ENCODE measurements around the gene SLC50A1.

SLC50A1 gene

DNA sequence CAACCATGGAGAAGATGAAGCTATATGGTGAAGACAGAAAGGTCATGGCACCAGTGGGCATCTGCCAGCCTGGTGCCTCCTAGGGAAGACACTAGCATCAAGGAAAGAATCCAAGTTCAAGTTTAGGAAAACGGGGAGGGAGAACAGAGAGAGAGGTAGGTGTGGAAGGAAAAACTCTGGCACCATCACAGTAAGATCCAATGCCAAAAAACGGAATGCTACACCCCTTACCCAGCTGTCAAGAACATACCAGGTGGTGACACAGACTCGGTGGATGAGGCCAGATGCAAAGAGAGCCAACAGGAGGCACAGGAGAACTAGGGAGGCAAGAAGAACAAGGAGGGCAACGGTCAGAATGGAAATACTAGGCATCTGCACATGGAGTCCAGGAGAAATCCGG lies 33.9 kb downstream of the SLC50A1 start:
- DNase-seq (ENCODE audit: insufficient read length, low spot score) (no peak), FAIRE-seq (no peak)

DNA sequence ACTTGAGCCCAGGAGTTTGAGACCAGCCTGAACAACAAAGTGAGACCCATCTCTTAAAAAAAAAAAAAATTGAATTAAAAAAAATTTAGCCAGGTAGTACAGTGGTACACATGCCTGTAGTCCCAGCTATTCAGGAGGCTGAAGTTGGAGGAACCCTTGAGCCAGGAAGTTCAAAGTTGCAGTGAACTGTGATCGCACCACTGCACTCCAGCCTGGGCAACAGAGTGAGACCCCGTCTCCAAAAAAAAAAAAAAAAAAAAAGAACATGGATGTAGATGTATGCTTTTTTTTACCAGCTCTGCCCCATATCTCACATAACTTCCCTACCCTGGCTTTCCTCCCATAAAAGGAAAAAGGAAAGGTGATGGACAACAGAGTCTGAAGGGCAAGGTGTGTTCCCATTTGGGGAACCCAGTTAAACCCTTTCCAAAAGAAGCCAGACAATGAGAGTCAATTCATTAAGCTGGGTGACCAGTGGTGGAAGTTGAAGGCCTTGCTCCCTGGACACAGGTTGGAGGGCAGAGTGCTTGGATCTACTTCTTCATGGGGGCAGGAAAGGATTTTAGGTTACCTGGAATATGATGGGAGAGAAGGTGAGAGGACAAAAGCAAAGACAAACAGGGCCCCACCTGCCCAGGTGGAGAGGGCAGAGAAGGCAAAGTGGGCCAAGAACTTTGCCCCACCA lies 34.6 kb downstream of the SLC50A1 start:
- FAIRE-seq (no peak), DNase-seq (ENCODE audit: insufficient read length, low spot score) (no peak)

DNA sequence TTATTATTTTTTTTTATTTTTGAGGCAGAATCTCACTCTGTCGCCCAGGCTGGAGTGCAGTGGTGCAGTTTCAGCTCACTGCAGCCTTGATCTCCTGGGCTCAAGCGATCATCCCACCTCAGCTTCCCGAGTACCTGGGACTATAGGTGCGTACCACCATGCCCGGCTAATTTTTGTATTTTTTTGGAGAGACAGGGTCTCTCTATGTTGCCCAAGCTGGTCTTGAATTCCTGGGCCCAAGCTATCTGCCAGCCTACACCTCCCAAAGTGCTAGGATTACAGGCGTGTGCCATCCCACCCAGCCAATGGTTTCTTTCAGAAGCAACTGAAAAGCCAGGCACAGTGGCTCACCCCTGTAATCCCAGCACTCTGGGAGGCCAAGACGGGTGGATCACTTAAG lies 35.2 kb downstream of the SLC50A1 start:
- FAIRE-seq: no peak
- no peak for DNase-seq (ENCODE audit: insufficient read length, low spot score)

DNA sequence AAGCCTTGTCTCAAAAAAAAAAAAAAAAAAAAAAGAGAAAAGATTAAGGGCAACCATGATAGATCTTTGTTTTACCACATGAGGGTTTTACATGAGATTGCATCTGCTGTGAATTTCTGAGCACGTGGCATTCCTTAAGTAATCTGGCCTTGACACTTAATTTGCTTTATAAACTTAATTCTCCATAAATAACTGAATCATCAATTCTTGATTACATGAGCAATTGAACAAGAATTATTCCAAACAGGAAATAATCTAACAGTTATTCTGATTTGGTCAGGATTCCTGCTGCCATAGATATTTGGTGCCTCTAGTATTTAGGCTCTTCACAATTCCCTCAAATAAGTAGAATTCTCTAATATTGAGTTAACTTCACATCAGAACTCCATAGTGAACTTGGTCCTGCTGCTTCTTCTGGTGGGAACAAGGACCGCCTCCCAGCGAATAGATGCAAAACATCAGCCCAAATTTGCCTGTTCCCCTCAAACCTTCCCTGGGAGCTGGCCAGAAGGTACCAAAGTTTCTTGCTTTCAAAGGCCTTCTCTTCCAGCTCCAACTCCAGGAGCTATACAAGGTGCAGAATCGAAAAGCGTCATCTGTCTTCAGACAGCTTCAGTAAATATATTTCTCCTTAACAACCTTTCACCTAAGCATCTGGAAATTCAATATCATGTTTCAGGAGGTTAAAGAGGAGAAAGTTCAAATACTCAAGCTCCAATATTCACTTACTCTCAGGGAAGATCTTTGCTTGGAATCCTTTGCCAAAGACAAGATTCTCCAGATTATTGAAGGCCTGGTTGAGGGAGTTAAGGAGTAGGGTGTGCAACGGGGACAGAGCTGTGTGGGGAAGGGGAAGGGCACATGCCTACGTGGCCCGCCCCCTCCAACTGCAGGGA lies 36.4 kb downstream of the SLC50A1 start:
- no peak for DNase-seq (ENCODE audit: insufficient read length, low spot score)
- no peak for FAIRE-seq

DNA sequence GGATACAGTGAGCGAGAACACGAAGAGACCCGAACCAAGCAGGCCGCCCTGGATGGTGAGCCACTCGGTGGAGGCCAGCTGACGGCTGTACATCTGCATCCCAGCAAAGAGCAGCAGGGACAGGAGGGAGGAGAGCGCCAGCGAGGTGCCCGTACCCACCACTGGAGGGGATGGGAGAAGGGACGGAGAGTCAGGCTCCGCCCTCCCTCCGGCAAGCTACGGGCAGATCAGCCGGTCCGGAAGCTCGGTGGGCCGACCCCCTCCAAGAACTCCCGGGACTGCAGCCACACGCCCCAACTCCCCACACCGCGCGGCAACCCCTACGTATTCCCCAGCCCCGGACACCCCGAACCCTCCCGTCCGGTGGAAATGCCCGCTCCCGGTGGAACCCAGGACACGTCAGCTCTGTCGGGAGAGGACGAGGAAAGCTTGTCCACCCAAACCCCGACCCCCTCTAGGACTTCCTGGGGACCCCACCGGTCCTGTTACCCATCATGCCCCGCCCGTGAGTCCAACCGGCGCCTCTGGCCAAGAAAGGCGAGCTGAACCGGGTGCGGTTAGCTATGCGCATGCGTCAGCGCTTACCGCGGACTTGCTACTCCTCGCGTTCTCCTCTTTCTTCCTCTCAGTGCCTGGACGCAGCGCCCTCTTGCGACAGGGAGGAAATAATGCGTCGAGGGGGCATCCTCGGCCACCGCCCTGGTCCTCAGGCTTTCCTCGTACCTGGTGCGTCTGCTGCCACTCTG lies 37.3 kb downstream of the SLC50A1 start, which contains the start of gene KRTCAP2:
KRTCAP2 (minus strand) TSS at position 573 of the 746 bp plus-strand sequence; CDS start at position 493, 80 bp downstream.
- FAIRE-seq: peak; percentile 80

DNA sequence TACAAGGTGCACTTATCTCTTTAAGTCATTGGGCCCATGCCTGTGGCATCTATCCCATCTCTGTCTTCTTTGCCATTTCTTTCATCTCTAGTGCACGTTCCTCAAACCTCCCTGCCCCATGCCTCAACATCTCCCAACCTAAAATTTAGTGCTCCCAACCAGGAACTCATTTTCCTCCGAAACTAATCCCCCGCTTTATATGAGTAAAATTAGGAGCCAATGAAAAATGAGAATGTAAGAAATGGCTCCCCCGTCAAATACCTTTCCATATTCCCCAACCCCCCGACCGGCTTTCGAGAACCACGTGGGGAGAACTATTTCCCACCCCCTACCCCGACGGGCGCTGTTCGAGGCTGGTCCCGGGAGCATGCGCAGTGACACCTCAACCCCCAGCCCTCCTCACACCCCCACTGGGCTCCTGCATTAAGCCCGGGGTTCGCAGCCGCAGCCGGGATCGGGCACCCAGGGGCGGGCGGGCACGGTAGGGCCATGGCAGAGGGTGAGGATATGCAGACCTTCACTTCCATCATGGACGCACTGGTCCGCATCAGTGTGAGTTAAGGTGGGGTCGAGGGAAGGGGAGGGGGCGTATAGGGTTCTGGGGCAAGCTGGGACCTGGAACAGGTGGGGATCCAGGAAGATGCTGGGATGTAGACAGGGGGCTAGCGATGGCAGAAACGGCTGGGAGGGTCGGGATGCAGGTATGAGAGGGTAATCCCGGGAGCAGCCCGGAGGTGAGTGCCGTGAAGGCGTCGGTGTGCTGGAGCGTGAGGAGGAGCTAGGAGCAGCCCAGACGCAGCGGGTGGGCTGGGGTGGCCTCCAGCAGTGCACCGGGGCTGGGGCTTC lies 38.0 kb downstream of the SLC50A1 start, which contains the start of gene TRIM46:
TRIM46 (plus strand) TSS at position 372 of the 846 bp plus-strand sequence; CDS start at position 490, 118 bp downstream.
- peak; percentile 62 for DNase-seq (ENCODE audit: insufficient read length, low spot score)
- no peak for FAIRE-seq

More for the DNA sequence above, 37.3 kb downstream of the SLC50A1 start, which contains the start of gene KRTCAP2:
- DNase-seq (ENCODE audit: insufficient read length, low spot score): peak; percentile 97

DNA sequence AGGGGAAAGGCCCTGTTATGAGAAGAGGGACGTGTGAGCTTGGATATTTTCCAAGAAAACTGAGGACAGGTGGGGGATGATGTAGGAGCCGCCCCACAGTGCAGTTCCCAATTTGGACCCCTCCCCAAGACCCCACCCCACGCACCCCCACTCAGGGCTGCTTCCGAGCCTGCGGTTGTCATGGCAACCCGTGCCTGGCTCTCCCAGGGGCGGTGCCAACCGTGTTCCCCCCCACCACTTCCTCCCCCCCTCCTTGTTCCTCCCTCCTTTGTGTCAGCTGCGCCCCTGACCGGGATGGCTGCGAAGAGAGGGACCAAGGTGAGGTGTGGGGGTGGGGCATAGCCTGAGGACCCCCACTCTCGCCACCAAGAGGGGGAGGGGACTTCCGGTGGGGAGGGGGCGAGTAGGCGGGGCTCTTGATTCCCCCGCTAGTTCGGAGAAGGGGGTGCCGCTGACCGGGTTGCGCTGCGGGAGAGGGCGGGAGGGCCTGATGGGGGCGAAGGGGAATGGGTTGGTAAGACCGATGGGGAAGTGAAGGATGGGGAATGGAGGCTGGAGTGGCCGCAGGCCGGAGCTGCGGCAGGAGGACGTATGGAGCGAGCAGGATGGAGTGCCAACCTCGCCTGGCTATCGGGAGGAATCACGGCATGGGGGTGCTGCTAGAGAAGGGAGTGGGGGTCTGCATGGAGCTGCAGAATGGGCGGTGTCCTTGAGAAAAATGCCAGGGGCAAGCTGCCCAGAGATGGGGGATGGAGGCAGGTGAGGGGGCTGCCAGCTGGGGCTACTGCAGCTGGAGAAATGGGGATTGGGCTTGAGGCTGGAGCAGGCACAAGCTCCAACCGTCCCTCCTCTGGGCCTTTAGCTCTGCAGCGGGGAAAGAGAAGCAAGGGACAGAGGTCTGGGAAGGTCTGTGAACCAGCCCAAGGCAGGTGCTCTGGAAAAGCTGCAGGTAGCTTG lies 39.0 kb downstream of the SLC50A1 start:
- DNase-seq (ENCODE audit: insufficient read length, low spot score) (no peak), FAIRE-seq (no peak)

DNA sequence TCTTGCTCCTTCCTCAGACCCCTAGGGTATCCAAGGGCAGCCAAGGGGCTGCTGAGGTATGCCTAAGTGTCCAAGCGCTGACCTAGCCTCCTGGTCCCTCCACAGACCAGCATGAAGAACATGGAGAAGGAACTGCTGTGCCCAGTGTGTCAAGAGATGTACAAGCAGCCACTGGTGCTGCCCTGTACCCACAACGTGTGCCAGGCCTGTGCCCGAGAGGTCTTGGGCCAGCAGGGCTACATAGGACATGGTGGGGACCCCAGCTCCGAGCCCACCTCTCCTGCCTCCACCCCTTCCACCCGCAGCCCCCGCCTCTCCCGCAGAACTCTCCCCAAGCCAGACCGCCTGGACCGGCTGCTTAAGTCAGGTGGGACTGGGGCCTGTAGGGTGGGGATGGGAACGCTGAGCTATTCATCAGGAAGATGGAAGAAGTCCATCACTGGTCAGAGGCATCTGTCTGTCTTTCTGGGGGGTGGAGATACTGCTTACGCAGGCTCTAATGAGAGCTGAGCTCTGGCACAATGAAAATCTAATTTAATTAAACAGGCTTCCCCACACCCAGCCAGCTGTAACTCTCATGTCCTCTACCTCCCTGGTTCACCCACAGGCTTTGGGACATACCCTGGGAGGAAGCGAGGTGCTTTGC lies 39.8 kb downstream of the SLC50A1 start:
- FAIRE-seq (no peak), DNase-seq (ENCODE audit: insufficient read length, low spot score) (no peak)

DNA sequence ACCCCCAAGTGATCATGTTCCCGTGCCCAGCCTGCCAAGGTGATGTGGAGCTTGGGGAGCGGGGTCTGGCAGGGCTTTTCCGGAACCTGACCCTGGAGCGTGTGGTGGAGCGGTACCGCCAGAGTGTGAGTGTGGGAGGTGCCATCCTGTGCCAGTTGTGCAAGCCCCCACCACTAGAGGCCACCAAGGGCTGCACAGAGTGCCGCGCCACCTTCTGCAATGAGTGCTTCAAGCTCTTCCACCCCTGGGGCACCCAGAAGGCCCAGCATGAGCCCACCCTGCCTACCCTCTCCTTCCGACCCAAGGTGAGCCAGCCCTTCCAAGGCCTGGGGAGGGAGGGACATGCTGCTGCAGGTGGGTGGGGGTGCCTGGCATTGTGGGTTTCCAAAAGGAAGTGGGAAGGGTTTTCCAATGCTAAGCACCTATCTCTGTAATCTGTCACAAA lies 40.3 kb downstream of the SLC50A1 start:
- DNase-seq (ENCODE audit: insufficient read length, low spot score): no peak
- FAIRE-seq: no peak

DNA sequence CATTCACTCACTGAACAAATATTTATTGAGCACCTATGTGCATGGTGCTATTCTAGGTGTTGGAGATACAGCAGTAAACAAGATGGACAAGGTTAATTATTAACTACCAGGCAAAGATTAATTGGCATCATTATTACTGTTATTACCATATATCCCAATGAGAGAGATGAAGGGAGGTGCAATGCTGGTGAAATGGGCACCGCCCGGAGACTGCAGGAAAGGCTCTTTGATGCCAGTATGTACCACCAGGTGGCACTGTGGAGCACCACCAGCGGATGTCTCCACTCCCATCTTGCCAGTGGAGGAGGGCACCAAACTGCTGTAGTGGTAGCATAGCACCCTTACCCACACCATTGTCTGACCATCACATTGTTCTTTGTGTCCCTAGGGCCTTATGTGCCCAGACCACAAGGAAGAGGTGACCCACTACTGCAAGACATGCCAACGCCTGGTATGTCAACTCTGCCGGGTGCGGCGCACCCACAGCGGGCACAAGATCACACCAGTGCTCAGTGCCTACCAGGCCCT lies 41.0 kb downstream of the SLC50A1 start:
- no peak for FAIRE-seq
- DNase-seq (ENCODE audit: insufficient read length, low spot score): peak; percentile 88

DNA sequence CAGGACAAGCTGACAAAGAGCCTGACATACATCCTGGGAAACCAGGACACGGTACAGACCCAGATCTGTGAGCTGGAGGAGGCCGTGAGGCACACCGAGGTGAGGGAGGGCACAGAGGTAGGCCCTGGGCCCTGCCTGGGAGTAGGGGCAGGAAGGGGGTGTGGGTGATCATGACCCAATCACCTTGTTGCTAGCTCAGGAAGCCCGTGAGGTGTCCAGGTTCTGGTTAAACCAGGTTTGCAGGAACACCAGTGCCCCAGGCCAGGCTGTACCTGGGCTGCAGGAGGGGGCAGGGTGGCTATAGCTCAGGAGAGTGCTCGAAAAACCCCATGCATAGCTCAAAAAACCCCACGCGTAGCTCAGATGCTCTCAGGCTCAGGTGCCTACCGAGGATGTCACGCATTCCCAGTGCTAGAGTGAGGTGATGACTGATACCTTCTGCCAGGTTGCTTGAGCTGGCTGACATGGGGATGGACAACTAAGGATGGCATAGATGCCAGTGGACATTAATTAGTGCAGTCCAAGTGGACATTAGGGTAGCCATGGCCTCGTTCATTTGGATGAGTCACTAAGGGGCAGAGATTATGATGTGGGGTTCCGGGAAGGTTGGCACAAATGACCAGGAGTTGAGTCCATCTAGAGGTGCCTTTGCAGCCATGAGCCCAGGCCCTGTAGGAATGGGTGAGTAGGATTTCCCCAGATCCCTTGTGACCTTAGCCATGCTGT lies 41.7 kb downstream of the SLC50A1 start:
- DNase-seq (ENCODE audit: insufficient read length, low spot score): no peak
- FAIRE-seq: no peak

DNA sequence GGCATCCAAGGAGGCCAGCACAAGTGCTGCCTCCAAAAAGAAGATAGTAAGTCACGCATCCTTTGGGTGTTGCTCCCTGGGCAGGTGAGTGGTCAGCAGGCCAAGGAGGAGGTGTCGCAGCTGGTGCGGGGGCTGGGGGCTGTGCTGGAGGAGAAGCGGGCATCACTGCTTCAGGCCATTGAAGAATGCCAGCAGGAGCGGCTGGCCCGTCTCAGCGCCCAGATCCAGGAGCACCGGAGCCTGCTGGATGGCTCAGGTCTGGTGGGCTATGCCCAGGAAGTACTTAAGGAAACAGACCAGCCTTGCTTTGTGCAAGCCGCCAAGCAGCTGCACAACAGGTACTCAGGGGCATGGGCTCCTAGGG lies 42.2 kb downstream of the SLC50A1 start:
- DNase-seq (ENCODE audit: insufficient read length, low spot score) (no peak), FAIRE-seq (no peak)

DNA sequence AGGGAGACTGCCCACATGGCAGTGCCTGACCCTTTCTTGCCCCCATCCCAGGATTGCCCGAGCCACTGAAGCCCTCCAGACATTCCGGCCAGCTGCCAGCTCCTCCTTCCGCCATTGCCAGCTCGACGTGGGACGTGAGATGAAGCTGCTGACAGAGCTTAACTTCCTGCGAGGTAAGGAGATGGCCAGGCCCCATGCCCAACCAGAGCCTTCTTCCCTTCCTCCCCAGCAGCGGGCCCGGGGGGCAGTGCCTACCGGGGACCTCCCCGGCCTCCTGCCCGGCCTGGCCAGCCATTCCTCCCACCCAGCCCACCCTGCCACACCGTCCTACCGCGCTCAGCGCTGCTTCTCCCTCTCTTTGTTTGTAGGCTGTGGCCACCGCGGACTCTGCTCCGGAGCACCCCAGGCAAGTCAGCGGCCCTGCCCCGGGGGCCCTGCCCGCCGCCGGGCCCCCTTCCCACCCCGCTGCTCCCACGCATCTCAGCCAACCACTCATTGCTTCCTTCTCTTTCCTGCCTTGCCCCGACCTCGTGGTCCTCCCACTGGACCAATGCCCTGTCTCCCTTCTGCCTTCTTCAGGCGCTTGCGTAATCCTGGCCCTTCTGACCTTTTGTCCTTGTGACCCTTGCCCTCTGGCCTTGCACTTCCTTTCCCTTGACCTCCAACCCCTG lies 42.9 kb downstream of the SLC50A1 start:
- DNase-seq (ENCODE audit: insufficient read length, low spot score) (no peak), FAIRE-seq (no peak)

DNA sequence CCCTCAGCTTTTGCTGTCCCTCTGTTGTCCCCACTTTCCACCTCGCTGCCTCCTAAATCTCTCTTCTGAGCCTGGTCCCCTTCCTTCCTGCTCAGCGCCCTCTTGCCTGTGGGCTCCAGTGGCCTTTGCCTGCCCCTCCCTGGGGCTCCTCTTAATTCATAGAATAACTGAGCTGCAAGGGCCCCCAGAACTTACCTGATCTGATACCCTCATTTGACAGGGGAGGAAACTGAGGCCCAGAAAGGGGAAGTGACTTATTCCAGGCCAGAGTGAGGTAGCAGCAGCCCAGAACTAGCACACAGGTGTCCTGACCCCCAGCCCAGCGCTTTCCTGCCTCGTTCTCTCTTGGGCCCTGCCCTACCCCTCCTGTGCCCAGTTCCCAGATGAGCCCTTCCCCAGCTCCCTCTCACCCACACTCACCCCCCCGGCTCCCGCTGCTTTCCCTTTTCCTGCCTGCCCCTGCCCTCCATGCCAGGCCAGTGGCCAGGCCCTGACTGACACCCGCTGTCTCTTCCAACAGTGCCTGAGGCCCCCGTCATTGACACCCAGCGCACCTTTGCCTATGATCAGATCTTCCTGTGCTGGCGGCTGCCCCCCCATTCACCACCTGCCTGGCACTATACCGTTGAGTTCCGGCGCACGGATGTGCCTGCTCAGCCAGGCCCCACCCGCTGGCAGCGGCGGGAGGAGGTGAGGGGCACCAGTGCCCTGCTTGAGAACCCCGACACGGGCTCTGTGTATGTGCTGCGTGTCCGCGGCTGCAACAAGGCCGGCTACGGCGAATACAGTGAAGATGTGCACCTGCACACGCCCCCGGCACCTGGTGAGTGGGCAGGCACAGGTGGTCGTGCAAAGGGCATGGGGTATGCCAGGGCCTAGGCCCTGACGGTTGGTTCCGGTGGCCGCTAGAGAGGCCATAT lies 43.7 kb downstream of the SLC50A1 start:
- DNase-seq (ENCODE audit: insufficient read length, low spot score) (no peak), FAIRE-seq (no peak)

DNA sequence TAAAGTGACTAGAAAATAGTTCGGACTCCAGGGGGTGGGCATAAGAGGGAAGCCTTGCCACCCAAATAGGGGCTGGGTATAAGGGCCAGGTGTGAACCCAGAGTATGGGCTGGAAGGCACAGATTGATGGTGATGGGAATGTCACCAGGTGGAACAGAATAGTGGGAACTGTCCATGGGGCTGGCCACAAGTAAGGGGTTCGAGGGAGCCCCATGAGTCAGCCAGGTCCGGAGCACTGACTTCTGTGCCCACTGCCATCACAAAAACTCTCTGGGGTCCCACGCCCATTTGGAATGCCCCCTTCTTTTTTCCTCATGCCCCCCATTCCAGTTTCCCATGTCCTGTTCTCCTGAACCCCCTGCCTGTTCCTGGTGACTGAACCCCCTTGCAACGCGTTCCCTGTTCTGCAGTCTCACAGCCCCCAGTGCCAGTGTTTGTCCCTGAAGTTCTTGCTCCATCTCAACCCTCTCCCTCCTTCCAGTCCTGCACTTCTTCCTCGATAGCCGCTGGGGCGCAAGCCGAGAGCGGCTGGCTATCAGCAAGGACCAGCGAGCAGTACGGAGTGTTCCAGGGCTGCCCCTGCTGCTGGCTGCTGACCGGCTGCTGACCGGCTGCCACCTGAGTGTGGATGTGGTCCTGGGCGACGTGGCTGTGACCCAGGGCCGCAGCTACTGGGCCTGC lies 45.9 kb downstream of the SLC50A1 start:
- no peak for FAIRE-seq

More for the DNA sequence above, 45.9 kb downstream of the SLC50A1 start:
- DNase-seq (ENCODE audit: insufficient read length, low spot score): no peak
